Esophagus squamous epithelium (tissue), 5 donors: ENCODE measurements around the gene ARMS2. TPM values are rescaled to one million over a fixed set of nuclear protein-coding genes. Genes with fewer than 3 reads are reported as not detected.

Experiments
- DNase-seq: peaks from one replicate; lab custom pipeline; 2025; lab: John Stamatoyannopoulos, UW
- H3K27ac ChIP-seq, 4 donors: fragments of 200-600 bp; sonication (generic); one replicate each; pipeline ENCODE4 v1.5.1; 2016 to 2019; ENCODE audit warnings: mild to moderate bottlenecking in 1 of 4
- H3K27me3 ChIP-seq, 4 donors: fragments of 200-600 bp; sonication (generic); 1 replicate in 3 of 4; 2 replicates in 1 of 4; pipeline versions ENCODE4 v1.5.1 to v1.6.0; 2017 to 2021; ENCODE audit warnings: antibody characterized with exemption in 1 of 4
- H3K36me3 ChIP-seq, 3 donors: fragments of 200-600 bp; sonication (generic); one replicate each; pipeline ENCODE4 v1.5.1; 2016 to 2019
- H3K4me1 ChIP-seq, 3 donors: fragments of 200-600 bp; sonication (generic); one replicate each; pipeline ENCODE4 v1.5.1; 2017 to 2019
- H3K4me3 ChIP-seq, 4 donors: fragments of 200-600 bp; sonication (generic); 1 replicate in 3 of 4; 2 replicates in 1 of 4; pipeline ENCODE4 v1.5.1; 2016 to 2019; ENCODE audit warnings: mild to moderate bottlenecking in 2 of 4, moderate library complexity in 1 of 4
- H3K9me3 ChIP-seq, 3 donors: fragments of 200-600 bp; sonication (generic); one replicate each; pipeline ENCODE4 v1.5.1; 2016 to 2019
- CTCF ChIP-seq, 6 experiments: fragments of 450-650 bp in 4 of 6; fragments of 200-600 bp in 2 of 6; sonication (generic) in 2 of 6; IDR thresholded peaks; one replicate each; pipeline ENCODE4 v1.5.1; 2016 to 2019; ENCODE audit warnings: antibody characterized with exemption in 6 of 6, mild to moderate bottlenecking in 4 of 6, moderate library complexity in 4 of 6
- POLR2A ChIP-seq, 4 donors: fragments of 450-650 bp; IDR thresholded peaks; one replicate each; pipeline ENCODE4 v1.6.1; 2017; ENCODE audit warnings: antibody characterized with exemption in 4 of 4, mild to moderate bottlenecking in 4 of 4, moderate library complexity in 3 of 4
- WGBS, 2 donors: methylation state at CpG; one replicate each; pipeline ENCODE4 v1.1.5; 2018; 5-methylcytosine and 5-hydroxymethylcytosine counted together
- intact Hi-C: fragments of 100-400 bp; cut with DNase I; formaldehyde crosslinking; loops from one replicate; pipeline ENCODE4 v1.15.0; 2022
- total RNA-seq, 4 donors: library from RNA; depleted of rRNA; stranded (reverse); fragments of >200 nt; gene quantifications; one replicate each; pipeline ENCODE4 v1.1.0, GENCODE V29; 2016
- donor health status: DM: yes; HTN: yes; CAD: no.

Gene ARMS2
- total RNA-seq, 4 donors from 2014 or later = not detected

DNA sequence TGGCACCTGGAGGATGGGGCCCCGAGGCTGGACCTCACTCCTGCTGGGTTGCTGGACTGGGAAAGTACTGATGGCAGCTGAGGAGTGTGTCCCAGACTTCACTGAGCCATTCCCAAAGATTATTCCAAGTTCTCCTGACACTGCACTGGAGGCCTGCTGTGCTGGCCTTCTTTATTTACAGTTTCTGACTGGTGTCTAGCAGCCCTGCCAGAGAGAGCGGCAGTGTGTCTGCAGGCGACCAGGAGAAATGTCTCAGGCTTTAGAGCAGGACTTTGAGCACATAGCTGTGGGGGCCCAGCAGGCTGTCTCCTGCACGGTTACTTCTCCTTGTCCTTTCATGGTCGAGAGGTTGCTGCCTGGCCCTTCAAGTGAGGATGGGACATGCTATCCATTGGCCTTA, 23.0 kb downstream of the ARMS2 start:
- no peak overlapping the region for H3K27ac ChIP-seq
- intact Hi-C loops = no loop called here

DNA sequence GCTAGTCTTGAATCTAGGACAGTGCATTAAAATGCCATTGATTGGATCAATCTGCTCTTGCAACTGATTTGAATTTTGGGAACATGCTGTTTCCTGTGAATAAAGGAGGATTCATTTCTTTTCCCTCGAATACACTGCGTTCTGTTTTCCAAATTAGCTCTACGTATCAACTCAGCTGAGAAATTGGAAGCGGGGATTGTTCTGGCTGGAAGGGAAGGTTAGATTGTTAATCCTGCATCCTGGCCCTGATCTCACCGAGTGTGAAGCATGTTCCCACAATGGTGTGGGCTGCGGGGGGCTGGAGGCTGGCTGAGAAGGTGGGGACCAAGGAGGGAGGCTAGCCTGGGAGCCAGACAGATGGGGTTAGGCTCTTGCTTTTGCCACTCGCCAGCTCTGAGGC, 24.5 kb downstream of the ARMS2 start:
- no peak for TF ChIP-seq CTCF (IDR thresholded peaks at IDR 0.05)
- no peak for TF ChIP-seq POLR2A (IDR thresholded peaks at IDR 0.05)
- Histone ChIP-seq H3K4me3 (no peak overlapping the region), H3K9me3 (no peaks in the 10 kb centered on the region), H3K27ac (no peak overlapping the region), H3K4me1 (peaks cover 16 to 41% (median 26%) of the 10 kb centered on the region in 3 donors), H3K36me3 (no peaks in the 10 kb centered on the region), H3K27me3 (no peaks in the 10 kb centered on the region)
- WGBS, 2 donors = 72 to 83% methylated on average over 5 to 6 of the region's 7 CpGs
- no peak for DNase-seq
- intact Hi-C loops = no loop called here

More for the DNA sequence above, 23.0 kb downstream of the ARMS2 start:
- 87 to 90% methylated on average over 3 to 5 of the region's 5 CpGs for WGBS, 2 donors
- H3K9me3 ChIP-seq = no peaks in the 10 kb centered on the region
- DNase-seq = no peak
- H3K4me3 ChIP-seq = no peak overlapping the region
- no peaks in the 10 kb centered on the region for H3K36me3 ChIP-seq
- TF ChIP-seq POLR2A (IDR thresholded peaks at IDR 0.05) (no peak), CTCF (IDR thresholded peaks at IDR 0.05) (no peak)
- H3K27me3 ChIP-seq = no peaks in the 10 kb centered on the region
- H3K4me1 ChIP-seq = peaks cover 16 to 44% (median 27%) of the 10 kb centered on the region in 3 donors

- peaks cover 13 to 30% (median 14%) of the 10 kb centered on the region in 3 donors for H3K4me1 ChIP-seq
- 75 to 91% methylated on average over 6 to 9 of the region's 10 CpGs for WGBS, 2 donors
- intact Hi-C loops = no loop called here
- no peak for TF ChIP-seq CTCF (IDR thresholded peaks at IDR 0.05)
- no peak for TF ChIP-seq POLR2A (IDR thresholded peaks at IDR 0.05)
- no peak overlapping the region for H3K4me3 ChIP-seq
- no peak overlapping the region for H3K27ac ChIP-seq
- H3K9me3 ChIP-seq = no peaks in the 10 kb centered on the region
- no peak for DNase-seq
- H3K27me3 ChIP-seq = no peaks in the 10 kb centered on the region
- H3K36me3 ChIP-seq = no peaks in the 10 kb centered on the region
Observed at GRCh38 chr10:122480146-122480833, 25.8 kb downstream of the ARMS2 start.

DNA sequence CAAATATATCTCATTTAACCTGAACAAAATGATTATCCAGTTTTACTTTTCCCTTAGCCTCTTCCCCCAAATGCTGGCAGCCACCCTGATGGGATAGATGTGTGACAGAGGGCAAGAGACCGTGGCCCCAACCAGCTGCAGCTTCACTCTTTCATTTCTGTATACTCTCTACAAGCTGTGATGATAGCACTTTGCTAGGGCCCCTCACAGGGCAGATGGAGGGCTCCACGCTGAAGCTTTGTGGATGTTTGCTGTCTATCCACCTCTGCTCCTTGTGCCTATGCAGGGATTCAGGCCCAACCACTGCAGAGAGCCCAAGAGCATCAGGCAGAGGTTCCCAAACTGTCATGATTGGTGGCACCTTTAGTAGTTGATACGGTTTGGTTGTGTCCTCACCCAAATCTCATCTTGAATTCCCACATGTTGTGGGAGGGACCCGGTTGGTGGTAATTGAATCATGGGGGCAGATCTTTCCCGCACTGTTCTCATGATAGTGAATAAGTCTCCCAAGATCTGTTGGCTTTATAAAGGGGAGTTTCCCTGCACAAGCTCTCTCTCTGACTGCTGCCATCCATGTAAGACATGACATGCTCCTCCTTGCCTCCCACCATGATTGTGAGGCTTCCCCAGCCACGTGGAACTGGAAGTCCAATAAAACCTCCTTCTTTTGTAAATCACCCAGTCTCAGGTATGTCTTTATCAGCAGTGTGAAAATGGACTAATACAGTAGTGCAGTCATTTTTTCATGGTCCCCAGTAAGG, 27.0 kb downstream of the ARMS2 start:
- intact Hi-C loops = no loop called here
- 87 to 92% methylated on average over 3 to 6 of the region's 6 CpGs for WGBS, 2 donors
- H3K4me1 ChIP-seq = peaks cover under 1 to 30% (median 9%) of the 10 kb centered on the region in 3 donors

More for the DNA sequence above, 27.0 kb downstream of the ARMS2 start:
- Histone ChIP-seq H3K36me3 (no peaks in the 10 kb centered on the region), H3K4me3 (no peak overlapping the region), H3K27ac (no peak overlapping the region), H3K9me3 (no peaks in the 10 kb centered on the region), H3K27me3 (no peaks in the 10 kb centered on the region)
- no peak for DNase-seq
- no peak for TF ChIP-seq CTCF (IDR thresholded peaks at IDR 0.05)
- no peak for TF ChIP-seq POLR2A (IDR thresholded peaks at IDR 0.05)
